Measurements from ENCODE around the gene LRP5.

DNA sequence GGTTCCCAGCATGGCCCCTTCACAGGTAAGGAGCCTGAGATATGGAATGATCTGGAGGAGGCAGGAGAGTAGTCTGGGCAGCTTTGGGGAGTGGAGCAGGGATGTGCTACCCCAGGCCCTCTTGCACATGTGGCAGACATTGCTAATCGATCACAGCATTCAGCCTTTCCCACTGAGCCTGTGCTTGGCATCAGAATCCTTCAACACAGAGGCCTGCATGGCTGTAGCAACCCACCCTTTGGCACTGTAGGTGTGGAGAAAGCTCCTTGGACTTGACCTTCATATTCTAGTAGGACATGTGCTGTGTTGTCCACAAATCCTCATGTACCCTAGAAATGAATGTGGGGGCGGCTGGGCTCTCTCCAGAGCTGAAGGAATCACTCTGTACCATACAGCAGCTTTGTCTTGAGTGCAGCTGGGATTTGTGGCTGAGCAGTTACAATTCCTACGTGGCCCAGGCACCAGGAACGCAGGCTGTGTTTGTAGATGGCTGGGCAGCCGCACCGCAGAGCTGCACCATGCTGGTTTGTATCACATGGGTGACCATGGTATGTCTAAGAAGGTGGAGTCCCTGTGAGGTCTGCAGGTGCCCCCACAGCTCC is 126.4 kb downstream of the LRP5 start:
- TF ChIP-seq CTCF (IDR thresholded peaks at IDR 0.05; ENCODE audit: low read depth, low read length) (no peak), POLR2A (IDR thresholded peaks at IDR 0.05; ENCODE audit: extremely low read depth, insufficient read length) (no peak), MAX (IDR thresholded peaks at IDR 0.05; ENCODE audit: low read depth, low read length) (no peak)
